C1 segment of cervical spinal cord (tissue), 14 donors: ENCODE data around the gene SKIL.
"Not testable (repeated sequence)": the region's sequence is repeated elsewhere in the genome, so short reads cannot be mapped to it uniquely, and the experiment has no call there.

ENCODE experiments used
- DNase-seq, 14 donors: peaks; one replicate each; lab custom pipeline; 2025; lab: John Stamatoyannopoulos, UW

The SKIL gene, protein sequence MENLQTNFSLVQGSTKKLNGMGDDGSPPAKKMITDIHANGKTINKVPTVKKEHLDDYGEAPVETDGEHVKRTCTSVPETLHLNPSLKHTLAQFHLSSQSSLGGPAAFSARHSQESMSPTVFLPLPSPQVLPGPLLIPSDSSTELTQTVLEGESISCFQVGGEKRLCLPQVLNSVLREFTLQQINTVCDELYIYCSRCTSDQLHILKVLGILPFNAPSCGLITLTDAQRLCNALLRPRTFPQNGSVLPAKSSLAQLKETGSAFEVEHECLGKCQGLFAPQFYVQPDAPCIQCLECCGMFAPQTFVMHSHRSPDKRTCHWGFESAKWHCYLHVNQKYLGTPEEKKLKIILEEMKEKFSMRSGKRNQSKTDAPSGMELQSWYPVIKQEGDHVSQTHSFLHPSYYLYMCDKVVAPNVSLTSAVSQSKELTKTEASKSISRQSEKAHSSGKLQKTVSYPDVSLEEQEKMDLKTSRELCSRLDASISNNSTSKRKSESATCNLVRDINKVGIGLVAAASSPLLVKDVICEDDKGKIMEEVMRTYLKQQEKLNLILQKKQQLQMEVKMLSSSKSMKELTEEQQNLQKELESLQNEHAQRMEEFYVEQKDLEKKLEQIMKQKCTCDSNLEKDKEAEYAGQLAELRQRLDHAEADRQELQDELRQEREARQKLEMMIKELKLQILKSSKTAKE

DNA sequence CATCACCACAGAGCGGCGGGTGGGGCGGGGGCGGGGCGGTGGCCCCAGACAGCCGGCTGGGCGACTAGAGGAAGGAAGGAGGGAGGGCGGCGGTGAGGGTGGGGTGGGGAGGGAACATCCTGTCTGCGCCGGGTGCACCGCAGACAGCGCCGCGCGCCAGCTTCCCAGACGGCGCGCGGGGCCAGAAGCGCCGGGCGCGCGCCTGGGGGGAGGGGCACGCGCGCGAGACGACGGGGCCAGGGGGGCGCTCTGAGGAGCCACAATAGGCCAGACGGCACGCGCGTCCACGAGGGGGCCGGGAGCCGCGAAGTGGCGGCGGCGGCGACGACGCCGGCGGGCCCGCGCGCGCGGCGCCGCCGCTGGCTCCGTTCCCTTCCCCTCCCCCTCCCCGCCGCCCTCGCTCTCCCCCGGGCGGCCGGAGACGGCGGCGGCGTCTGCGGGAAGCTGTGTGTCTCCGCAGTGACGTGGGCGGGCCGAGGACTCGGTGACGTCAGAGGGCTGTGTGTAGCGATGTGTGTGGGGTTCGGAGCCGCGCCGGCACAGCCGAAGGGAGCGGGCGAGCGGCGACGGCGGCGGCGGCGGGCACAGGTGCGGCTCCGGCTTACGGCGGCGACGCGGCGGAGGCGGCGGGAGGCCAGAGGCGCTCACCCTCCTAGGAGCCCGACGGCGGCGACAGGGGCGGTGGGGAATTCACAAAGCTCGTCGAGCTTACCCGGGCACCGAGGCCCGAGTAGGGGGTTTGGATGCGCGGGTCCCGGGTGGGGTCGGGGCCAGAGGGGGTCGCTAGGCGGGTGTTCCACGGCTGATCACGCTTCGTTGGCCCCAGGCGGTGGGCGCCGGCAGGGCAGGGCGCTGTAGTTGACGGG is at the start of gene SKIL:
SKIL (plus strand) TSS at position 540 of the 866 bp plus-strand sequence. CDS start 2,617 bp downstream, outside the sequence.
- DNase-seq: peak; percentile 64 to 97 (median 84)

DNA sequence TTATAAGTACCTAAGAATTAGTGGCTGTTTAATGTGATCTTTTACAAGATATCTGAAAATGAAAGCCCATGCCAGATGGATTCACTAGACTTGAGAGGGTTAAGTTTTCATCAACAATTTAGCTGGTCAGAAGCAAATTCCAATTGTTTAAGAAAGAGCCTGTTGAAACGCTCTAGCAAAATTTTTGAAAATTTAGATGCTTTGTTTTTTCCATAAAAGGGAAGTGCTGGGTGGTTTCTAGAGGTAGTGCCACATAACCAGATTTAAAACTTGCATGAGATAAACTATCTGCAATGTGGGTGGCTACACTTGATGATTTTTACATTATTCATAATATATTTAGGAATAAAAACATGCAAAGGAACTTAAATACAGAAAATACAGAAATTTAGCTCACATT is 48.5 kb upstream of the SKIL start:
- no peak for DNase-seq

DNA sequence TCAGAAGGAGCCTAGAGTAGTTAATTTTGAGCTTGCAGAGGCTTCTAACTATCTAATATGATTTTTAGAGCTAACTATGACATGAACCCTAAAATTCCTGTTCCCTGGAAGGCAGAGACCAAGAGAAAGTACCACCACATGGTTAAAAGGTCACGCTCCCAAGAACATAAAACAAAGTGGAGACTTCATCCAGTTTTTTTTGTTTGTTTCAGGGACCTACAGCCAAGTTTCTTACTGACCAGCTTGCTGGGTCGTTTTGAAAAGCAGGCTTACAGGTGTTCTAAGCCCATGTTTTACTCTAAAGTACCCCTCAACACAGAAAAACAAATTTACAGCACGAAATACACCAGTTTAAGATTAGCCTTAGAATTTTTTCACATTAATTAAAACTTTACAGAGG is 39.6 kb upstream of the SKIL start:
- DNase-seq: no peak

DNA sequence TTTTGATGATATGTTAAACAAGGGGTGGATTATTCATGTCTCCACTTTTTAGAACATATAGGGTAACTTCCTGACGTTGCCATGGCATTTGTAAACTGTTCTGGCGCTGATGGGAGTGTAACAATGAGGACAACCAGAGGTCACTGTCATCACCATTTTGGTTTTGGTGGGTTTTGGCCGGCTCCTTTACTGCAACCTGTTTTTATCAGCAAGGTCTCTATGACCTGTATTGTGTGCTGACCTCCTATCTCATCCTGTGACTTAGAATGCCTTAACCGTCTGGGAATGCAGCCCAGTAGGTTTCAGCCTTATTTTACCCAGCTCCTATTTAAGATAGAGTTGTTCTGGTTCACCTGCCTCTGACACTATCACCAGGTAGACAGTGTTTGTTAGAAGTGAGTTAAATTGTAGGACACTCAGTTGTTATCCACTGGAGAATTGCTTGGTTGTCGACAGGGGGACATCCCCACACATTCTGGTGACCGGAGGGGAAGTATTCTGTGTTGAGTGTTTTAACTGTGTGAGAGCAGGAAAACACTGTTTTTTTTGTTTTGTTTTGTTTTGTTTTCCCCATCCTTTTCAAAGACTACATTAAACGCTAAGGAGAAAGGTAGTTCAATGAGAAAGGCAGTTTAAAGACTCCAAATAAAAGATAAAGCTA is 36.9 kb upstream of the SKIL start:
- no peak for DNase-seq

DNA sequence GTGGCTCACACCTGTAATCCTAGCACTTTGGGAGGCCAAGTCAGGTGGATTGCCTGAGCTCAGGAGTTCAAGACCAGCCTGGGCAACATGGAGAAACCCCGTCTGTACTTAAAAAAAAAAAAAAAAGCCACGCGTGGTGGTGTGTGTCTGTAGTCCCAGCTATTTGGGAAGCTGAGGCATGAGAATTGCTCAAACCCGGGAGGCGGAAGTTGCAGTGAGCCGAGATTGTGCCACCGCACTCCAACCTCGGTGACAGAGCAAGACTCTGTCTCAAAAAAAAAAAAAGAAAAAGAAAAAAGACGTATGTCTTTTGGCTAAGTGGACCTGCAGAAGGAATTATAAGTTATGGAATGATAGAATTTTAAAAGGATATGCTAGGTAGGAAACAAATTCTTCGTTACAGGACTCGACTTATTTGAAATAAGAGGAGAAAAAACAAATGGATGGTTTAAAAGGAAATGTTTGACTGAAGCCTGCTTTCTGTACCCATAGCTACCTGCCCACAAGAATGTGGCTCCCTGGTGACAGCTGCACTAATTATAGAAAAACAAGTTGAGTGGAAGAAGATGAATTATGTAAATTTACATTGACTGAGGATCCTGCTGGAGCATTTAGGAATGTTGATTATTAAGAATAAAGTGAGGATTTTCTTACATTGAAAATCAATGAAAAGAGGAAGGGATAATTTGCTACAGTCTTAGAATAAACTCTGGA is 36.0 kb upstream of the SKIL start:
- DNase-seq: no peak

DNA sequence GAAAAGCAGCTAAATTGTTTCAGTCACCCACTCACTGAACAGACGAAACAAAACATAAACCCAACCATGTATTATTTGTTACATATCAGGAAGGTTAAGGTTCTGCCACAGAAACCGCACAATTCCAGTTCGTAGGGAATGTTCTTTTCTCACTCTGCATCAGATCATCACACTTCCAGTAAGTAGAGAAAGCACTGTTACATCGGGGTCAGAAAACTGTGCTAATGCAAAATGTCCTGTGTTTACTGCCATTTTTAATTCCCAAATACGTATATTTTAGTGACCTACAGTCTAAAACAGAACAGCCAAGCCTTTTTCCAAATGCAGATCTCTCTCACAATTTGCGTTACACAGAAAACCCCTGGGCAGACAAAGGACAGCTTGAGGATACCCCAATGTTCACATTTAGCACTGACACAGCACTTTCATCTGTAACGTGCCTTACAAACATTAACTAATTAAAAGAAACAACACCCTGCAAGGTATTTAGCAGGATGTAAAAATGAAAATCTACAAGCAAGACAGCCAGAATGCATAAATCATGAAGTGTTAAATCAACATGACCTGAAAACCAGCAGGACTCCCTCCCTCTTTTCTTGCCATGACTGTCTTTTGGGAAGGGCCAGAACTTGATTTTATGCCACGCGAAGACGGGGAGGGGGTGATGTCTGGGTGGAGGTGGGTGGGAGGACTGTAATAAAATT is 34.8 kb upstream of the SKIL start:
- DNase-seq: no peak

DNA sequence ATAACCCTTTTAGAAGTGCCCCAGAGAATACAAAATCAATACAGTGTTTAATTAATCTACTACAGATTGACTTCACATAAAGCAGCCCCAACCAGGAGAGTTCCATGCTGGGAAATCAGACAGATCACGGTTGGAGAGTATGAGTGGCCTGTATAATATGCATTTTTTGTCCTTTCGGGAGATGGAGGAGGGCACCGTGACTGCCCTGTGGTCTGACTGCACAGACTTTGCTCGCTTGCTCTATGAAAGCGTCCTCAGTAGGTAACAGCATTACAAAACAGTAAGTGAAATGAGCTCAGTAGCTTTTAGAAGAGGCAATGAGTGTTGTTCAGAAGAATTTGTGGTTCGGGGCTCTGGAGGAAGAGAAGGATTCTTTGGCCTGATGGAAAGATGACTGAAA is 34.2 kb upstream of the SKIL start:
- no peak for DNase-seq

DNA sequence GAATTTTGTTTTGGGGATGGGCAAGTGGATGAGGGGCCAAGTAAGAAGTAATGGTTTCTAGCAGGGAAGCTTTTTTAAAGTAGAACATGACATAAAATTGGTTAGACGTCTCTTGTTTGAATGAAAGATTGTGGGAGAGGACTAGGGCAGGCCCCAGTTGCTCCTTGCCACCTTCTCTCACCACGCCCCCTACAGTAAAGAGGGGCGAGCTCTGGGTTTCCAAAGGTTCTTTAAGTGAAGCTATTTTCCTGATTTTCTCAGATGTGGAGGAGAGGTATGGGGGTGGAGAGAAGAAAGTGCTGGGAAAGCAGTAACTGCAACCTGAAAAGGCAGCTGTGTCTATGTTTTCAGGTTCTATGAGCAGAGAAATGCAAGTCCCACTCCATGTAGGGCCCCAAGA is 32.6 kb upstream of the SKIL start:
- no peak for DNase-seq

DNA sequence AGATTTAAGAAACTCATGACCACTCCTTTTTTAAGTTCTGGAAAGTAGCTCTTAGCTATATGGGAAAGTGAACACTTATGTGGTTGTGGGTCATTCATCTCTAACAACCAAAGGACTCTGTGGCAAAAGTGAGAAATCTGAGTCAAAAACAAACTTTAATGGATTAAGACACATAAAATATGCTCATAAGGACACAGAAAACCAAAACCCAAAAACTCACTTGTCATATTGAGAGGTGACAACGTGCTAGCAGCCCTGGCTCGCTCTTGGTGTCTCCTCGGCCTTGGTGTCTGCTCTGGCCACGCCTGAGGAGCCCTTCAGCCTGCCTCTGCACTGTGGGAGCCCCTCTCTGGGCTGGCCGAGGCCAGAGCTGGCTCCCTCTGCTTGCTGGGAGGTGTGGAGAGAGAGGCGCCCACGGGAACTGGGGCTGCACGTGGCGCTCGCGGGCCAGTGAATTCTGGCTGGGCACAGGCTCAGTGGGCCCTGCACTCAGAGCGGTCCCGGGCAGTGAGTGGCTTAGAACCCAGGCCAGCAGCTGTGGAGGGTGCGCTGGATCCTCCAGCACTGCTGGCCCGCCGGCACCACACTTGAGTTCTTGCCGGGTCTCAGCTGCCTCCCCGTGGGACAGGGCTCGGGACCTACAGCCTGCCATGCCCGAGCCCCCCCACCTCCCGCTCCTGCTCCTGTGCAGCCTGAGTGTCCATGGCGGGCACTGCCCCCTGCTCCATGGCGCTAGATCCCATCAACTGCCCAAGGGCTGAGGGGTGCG is 30.3 kb upstream of the SKIL start:
- no peak for DNase-seq

DNA sequence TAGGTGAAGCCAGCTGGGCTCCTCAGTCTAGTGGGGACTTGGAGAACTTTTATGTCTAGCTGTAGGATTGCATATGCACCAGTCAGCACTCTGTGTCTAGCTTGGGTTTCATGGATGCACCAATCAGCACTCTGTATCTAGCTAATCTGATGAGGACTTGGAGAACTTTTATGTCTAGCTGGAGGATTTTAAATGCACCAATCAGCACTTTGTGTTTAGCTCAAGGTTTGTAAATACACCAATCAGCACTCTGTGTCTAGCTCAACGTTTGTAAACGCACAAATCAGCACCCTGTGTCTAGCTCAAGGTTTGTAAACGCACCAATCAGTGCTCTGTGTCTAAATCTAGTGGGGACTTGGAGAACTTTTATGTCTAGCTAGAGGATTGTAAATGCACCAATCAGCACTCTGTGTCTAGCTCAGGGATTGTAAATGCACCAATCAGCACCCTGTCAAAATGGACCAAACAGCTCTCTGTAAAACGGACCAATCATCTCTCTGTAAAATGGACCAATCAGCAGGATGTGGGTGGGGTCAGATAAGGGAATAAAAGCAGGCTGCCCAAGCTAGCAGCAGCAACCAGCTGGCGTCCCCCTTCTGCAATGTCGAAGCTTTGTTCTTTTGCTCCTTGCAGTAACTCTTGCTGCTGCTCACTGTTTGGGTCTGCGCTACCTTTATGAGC is 29.5 kb upstream of the SKIL start:
- DNase-seq: not testable (repeated sequence)

DNA sequence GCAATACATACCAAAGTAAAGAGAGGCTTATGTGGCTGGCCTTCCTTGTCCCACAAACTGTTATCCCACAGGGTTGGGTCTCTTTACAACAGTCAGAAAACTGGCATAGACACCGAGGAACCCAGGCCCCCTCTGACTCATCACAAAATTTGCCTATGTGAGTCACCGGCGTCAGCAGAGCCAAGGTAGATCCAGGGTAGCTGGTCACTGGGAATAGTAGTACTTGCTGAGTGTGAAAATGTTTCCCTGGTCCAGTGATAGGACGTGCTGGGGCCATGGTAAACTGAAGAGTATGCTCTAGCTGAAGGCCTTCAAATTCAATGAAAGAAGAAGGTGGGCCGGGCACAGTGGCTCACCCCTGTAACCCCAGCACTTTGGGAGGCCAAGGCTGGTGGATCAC is 27.1 kb upstream of the SKIL start:
- DNase-seq: no peak

DNA sequence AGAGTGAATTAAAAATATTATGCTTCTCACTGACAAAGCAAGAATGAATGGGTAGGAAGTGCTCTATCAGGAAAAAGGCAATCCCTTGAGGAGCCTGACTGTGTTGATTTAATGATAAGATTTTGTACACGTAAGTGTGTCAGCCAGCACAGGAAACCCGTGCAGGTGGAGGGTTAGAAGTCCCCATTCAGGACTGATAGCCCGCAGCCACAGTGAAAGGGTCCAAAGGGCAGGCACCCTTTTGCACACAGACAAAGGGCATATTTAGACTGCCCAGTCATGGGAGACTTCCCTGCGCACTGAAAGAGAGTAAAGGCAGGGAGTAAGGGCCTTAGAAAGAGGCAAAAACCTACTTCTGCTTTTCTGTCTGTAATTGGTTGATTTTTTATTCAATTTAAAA is 26.4 kb upstream of the SKIL start:
- DNase-seq: no peak

DNA sequence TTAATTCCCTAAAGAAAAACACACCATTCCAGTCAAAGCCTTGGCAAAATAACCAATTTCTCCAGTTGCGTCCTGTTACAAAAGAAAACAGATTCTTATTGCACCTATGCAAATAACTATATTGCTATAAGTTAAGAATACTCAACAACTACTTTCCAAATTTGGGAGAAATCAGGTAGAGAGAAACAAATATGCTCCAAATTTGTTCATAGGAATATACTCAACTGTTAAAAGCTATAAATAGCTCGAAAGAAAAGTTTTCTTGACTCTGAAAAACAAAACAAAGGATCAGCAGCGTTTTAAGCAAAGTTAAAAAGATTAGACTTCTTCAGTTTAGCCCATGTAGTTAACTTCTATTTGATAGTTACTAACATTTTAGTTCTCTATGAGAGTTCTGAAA is 20.1 kb upstream of the SKIL start:
- DNase-seq: no peak

DNA sequence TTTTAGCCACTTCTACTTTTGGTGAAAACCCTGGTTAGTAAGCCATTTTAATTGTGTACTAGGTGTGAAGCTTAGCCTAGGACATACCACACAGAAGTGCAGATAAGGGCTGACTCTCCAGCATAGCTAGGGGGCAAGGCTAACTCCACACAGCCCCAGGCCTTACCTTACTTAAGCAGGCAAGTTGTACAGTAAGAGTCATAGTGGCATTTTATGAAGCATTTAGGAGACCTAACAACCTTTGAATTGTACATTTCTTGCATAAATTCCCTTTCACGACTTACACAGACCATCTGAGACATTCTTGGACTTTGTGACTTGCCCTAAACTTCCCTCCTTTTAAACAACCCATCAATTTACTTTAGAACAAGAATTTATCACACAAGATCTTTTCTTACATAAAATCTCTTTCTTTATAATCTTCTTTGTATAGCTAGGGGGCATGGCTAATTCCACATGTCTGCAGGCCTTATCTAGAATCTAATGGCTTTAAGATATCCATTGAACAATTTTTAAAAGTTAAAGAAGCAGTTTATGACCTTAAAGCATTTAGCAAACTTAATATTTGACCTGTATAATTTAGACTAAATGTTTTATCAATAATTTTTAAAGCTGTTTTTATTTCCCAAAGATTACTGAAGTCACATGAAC is 18.7 kb upstream of the SKIL start:
- no peak for DNase-seq

DNA sequence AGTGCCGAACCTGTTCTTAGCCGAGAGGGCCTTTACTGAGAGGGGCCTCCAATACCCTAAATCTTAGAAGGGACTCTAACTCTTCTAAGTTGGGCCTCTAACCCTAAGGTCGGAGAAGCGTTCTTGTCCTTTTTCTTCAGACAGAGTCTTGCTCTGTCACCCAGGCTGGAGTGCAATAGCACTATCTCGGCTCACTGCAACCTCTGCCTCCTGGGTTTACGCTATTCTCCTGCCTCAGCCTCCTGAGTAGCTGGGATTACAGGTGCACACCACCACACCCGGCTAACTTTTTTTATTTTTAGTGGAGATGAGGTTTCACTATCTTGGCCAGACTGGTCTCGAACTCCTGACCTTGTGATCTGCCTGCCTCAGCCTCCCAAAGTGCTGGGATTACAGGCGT is 15.2 kb upstream of the SKIL start:
- not testable (repeated sequence) for DNase-seq

DNA sequence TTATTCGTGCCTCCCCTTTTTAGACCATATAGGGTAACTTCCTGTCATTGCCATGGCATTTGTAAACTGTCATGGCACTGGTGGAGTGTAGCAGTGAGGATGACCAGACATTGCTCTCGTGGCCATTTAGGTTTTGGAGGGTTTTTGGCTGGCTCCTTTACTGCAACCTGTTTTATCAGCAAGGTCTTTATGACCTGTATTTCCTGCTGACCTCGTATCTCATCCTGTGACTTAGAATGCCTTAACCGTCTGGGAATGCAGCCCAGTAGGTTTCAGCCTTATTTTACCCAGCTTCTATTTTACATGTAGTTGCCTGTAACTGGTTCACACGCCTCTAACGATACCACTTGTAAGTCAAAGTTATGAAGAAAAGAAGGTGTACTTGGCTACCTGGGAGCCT is 13.7 kb upstream of the SKIL start:
- not testable (repeated sequence) for DNase-seq

DNA sequence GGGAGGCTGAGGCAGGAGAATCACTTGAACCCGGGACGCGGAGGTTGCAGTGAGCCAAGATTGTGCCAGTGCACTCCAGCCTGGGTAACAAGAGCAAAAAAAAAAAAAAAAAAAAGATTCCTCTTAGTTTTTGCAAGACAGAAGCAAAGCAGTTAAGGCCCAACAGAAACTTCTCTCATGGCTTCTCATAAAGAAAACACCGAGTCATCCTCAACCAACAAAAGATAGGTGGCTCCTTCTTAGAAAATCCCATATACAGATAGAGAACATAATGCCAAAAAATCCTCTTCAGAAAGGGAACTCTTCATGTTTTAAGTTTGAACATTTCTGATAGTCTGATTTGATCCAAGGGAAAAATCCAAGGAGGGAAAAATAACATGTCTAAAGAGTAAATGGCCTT is 12.5 kb upstream of the SKIL start:
- DNase-seq: no peak
